Epidermal melanocyte (primary cell): ENCODE results near the gene CPNE4.

Experiments
- DNase-seq: peaks from one replicate; pipeline ENCODE4 v3.0.0; 2011; ENCODE audit warnings: low spot score; ENCODE audit not compliant: insufficient read length

The CPNE4 gene

DNA sequence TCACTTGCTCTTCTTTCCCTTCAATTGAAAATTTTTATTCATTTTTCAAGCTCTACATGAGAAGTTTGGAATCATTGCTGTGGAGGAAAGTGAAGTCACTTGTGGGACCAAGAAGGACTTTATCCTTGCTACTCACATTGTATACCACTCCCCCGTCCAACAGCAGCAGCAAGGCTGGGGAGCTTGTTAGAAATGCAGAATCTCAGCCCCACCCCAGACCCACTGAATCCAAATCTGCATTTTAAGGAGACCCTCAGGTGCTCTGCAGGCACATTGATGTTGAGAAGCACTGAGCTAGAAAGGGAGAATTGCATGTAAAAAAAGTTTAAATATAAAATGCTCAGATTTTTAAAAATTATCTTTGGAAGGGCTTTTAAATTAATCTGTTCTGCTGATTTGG, 329.7 kb downstream of the CPNE4 start:
- DNase-seq = no peak

DNA sequence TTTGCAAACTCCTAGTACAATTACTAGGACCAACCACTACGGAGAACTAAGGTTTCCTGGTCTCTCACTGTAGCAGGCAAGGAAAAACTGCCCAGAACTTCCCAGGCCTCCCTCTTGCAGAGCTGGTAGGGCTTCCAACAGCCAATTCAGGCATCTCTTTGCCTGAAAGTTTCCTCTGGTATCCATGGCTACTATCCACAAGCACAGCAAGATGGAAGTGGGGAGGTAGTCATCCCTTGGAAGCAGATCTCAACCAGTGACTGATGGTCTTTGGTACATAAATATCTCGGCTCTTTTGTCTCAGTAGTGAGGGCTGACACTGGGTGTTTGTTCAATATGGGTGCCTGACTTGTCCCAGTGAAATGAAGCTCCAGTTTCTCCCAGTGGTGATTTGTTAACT, 330.7 kb downstream of the CPNE4 start:
- DNase-seq = no peak

DNA sequence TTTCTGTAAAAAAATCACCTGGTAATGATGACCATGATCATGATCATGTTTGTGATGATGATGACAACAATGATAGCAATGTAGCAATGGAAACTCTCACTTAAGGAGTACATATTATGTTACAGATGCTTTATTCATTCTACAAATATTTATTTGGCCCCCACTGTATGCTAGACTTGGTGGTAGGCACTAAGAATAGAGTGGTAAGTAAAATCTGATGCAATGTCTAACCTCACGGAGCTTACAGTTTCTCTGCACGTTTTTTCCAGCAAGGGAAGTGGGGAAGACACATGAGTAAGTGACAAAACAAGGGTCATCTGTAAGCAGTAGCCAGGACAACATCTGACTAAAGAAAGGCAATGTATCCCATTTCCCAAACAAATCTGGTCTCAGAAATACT, 332.7 kb downstream of the CPNE4 start:
- DNase-seq = no peak

DNA sequence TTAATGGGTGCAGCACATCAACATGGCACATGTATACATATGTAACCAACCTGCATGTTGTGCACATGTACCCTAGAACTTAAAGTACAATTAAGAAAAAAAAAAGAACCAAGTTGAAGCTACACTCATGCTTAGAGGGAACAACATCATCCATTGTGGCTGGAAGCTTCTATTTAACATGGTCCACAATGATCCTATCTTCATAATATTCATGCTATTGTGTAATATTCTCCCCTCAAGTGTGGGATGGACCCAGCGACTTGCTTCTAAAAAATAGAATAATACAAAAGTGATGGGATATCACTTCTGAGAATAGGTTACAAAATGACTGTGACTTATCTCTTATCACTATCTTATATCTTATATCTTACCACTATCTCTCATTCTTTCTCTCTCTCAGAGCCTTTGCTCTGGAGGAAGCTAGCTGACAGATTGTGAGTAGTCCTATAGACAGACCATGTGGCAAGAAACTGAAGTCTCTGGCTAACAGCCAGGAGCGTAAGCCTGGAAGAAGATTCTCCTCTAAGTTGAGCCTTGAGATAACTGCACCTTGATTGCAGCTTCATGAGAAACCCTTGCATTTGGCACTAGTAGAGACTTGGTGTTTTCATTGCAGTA, 333.6 kb downstream of the CPNE4 start:
- DNase-seq = no peak

DNA sequence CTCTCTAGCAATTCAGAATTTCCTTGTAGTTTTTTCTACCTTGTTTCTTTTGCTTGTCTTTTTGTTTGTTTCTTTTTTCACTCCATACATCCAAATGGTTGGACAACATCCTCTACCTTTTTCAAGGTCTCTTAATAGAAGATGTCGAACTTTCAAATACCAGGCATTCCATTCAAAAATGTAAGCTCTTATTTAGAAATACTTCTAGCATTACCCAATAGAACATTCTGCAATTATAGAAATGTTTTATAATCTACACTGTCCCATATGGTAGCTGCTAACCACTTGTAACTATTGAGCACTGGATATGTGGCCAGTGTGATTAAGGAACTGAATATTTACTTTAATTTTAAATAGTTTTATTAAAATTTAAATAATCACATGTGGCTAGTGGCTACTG, 335.8 kb downstream of the CPNE4 start:
- no peak for DNase-seq

DNA sequence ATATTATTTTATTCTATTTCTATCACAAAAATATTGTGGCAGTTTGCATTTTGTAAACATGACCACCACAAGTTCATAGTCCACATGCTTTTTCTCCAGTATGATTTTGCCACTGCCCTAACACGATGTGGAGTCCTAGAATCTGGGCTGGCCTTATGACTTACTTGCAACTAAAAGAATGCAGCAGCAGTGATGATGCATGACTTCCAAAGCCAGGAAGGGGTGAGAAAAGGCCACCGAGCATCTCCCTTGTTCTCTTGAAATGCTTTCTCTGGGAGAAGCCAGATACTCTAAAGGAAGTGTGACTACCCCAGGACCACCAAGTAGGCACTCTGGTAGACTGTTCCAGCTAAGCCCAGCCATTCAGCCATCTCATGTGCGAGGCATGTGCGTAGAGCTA, 340.4 kb downstream of the CPNE4 start:
- no peak for DNase-seq

DNA sequence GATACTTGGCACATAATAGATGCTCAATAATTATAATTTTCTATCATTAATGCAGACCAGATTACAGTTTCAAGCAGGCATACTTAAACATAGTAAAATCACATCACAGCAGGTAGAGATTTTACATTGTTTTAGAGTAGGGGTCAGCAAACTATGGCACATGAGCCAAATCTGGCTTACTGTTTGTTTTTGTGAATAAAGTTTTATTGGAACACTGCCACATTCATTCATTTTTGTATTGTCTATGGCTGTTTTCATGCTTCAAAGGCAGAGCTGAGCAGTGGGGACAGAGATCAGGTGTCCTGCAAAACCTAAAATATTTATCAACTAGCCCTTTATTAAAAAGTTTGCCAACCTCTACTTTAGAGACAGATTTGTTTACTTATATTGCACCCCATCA, 342.5 kb downstream of the CPNE4 start:
- no peak for DNase-seq

DNA sequence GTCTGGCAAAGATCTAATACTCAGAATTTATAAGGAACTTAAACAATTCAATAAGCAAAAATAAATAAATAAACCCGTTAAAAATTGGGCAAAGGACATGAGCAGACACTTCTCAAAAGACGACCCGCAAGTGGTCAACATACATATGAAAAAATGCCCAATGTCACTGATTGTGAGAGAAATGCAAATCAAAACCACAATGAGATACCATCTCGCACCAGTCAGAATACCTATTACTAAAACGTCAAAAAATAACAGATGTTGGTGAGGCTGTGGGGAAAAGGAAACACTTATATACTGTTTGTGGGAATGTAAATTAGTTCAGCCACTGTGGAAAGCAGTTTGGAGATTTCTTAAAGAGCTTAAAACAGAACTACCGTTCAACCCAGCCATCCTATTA, 344.0 kb downstream of the CPNE4 start:
- DNase-seq = no peak

DNA sequence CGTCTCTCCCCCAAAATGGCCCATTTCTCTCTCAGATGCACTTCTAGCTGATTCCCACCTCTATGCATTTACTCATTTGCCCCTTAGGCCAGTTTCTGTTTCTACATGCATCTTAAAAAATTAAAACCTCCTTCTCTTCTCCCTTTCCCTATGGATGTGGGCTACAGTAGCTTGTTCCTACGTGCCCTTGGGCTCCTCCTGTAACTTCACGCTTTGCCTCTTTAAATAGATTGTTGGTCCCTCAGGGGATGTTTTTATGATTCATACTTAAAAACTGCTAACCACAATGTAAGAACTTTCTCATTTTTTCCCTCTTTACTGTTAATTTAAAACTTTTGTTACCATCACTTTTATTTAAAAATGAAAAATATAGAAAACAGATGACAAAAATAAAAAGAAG, 346.4 kb downstream of the CPNE4 start:
- DNase-seq = no peak

DNA sequence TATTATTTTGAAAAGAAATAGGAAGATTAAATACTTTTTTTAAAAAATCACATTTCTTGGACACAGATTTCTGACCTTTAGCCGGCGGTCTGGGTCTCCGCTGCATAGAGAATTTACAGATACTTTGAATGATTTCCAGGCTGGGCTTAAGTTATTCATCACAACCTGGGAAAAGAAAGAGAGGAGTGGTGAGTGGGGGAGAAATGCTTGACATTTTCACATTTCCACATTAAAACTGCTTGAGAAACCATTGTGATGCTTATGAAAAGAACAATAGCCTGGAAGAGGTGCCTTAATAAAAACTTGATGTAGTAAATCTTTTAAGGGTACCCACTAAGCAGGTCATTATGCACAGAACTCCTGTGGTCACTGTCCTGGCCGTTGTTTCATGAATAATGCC, 365.2 kb downstream of the CPNE4 start:
- no peak for DNase-seq

DNA sequence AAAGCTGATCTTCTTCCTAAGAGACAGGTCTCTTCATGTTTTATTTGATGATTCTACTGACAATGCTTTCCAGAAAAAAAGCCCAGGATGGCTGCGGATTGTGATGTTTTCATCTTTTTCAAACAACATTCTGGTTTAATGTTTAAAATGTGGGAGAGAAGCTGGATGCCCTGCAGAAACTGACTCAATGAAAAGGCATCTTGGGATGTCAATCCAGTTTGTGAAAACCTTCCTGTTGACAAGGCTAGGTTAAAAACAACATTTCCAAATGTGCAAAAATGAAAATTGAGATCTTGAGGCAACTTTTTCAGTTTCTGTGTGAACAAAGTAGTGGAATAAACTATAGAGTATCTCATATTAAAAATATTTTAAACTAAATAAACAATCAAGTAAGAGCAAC, 376.0 kb downstream of the CPNE4 start:
- no peak for DNase-seq

DNA sequence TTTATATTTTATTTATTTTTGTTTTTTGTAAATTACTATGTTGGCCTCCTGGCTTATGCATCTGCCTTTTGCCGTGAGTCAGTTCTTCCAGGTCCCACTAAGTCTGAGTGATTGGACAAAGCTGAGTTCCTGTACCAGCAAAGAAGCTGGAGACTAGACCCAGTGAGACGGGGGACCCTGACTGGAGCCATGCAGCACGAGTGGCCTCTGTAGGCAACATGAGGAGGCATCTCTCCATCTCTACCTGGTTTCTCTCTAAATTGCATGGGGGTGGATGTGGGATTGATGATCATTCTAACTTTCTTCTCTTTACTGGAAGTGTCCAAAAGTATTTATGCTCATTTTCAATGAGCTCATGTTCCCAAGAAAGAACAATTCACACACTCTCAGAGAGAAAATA, 376.7 kb downstream of the CPNE4 start:
- no peak for DNase-seq

DNA sequence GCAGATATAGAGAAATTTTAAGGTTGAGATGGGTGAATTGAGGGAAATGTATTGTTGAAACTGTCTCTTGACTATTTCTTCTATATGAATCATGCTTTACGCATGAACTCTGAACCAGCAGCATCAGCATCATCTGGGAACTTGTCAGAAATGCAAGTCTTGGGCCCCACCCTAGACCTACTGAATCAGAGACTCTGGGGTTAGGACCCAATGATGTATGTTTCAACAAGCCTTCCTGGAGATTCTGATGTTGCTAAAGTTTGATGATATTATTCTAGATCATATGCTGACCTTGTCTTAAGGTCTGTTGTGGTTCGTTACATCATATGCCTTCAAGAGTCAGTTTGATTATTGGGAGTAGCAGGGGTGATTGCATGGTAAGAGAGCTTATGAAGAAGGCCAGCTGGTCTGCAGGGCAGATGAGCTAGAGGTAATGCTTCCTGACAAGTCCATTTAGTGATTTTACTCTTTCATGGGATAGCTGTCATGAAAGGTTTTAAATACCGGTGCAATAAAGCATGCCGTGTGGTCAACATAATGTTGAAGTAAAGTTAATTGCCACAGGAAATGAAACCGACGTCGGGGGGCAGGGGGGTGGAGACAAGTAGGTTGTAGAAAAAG, 379.6 kb downstream of the CPNE4 start:
- no peak for DNase-seq

DNA sequence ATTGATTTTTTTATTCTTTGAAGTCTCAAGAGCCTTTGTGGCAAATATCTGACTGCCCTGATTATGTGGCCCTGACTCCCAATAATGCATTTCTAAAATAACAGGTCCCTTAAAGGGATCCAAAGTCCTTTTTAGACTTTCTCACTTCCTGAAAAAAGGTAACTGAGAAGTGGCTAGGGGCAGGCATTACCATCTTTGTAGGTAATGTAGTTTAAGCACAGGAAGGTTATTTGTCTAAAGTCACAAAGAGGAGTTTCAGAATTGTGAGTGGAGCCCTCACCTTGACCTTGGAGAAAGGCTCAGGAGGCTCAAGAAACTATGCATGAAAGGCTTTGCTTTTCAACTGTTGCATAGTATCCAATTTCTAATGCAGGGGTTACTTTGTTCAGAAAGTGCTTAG, 389.2 kb downstream of the CPNE4 start:
- no peak for DNase-seq

DNA sequence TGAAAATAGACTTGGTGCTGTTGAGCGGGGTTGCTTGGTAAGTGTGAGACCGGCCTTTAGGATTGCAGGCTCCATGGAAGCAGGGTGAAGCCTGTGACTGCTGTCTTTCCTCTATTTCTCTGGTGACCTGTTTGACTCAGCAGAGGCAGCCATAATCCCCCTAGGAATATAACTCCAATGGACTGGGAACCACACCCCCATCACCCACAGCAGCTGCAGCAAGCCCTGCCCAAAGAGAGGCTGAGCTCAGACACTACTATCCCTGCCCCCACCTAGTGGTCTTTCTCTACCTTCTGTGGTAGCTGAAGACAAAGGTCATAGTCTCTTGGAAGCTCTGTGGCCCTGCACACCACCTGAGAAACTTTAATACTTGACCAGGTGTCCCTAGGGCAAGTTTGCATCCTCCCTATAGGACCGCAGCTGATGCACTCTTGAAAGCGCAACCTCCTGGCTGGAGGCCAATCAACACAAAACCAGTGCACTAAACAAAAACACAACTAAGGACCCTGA, 398.5 kb downstream of the CPNE4 start:
- no peak for DNase-seq

DNA sequence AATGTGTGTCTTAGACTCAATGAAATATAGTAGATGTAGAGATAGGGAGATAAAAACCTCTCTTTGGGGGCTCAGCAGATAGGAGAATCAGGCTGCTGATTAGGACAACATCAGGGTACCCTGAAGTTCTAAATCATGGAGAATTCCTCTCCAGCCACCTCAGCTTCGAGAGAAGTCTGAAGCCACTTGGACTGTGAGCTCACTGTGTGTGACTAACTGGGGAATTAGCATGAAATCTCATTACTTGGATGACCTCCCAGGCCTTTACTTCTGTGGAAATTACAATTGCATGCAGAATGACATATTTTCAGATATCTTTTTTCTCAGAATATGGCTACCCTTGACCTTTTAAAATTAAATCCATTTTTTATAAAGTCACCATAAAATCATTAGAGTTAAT, 404.0 kb downstream of the CPNE4 start:
- no peak for DNase-seq

DNA sequence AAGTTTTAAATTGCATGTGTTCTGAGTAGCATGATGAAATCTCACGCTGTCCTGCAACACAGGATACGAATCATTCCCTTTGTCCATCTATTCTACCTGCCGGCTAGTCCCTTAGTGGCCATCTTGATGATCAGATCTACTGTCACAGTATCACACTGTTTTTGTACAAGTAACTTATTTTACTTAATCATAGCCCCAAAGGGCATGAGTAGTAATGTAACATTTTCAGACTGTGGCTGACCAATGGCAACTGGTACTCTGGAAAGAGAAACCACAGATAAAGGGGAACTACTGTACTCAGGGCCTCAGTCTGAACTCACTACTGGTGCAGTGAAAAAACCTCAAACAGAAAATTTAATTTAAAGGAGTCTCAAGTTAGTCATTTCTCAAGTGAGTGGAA, 404.7 kb downstream of the CPNE4 start:
- DNase-seq = no peak

DNA sequence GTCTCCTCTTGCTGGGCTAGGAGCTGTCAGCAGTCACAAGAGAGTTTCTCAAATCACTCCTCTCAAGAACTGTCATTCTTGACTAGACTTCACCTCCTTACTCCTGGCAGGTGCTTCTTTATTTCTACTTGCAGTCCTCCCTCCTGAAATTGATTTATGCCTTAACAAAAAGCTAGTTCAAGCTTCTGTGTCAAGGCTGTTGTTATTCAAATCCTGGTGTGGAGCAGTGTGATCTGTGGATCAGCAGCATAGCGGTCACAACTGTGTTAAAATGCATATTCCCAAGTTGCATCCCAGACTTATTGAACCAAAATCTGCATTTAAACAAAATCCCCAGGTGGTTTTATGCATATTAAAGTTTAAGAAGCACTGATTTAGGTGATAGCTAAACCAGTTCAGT, 411.4 kb downstream of the CPNE4 start:
- DNase-seq = no peak

DNA sequence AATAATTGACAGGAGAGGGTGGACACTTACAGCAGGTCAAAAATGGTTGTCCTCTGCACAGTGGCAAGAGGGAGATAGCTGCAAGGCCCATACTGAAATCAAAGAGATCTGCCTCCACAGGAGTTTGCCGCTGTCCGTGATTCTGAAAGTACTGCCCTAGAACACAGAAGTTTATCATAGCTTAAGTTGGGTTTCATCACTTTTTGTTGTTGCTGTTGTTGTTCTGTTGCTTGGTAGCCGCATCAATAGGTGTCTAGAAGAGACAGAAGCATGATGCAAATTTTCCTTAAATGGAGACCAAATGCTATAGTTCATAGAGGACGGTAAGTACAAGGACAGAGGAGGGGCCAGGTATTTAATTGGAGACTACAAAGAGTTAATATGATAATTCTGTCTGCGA, 412.1 kb downstream of the CPNE4 start:
- DNase-seq = no peak

DNA sequence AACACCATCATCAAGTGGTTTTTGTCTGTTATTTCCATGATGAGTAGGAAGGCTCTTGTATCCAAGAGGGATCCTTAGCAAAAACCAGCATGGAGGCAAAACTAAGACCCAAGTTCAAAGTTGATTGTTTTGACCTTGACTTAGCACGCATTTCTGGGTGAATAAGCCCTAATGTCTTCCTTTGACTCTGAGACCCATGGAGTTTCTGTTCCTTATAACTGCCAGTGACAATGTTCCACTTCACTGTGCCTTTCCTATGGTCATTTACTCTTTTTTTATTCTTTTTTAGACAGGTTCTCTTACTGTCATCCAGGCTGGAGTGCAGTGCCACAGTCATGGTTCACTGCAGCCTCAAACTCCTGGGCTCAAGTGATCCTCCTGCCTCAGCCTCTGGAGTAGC, 413.8 kb downstream of the CPNE4 start:
- no peak for DNase-seq

DNA sequence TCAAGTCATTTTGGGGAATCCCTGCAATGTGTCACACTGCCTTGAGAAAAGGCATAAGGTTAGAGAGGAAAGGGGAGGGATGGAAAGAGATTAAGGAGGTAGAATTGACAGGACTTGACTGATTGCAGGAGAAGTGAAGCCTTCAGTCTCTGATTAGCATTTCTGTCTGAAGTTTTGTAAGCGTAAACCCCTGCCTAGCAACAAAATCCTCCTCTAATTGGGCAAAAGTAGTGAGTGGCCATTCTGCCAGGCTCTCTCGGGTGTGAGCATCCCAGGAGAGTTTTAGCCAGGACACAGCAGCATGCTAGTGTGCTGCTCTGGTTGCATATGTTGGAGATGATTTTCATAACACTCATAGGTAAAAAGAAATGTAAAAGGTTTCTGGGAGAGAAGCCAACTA, 415.0 kb downstream of the CPNE4 start:
- DNase-seq = no peak

DNA sequence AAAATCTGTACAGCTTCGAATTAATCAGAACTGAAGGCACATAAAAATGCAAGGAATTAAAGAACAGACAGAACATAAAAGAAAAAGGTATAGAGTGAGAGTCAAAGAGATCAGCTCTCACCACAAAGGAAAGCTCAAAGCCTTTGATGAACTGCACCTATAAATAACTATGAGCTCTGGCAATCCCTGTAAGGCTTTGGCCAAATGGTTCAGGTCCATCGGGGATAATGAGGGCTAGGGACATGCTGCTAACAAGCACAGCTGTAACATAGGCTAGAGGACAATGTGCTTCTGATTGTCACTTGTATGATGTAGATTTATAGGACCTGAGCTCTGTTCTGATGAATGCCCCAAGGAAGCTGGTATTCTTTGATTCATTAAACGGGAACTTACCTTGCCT, 418.1 kb downstream of the CPNE4 start:
- no peak for DNase-seq

DNA sequence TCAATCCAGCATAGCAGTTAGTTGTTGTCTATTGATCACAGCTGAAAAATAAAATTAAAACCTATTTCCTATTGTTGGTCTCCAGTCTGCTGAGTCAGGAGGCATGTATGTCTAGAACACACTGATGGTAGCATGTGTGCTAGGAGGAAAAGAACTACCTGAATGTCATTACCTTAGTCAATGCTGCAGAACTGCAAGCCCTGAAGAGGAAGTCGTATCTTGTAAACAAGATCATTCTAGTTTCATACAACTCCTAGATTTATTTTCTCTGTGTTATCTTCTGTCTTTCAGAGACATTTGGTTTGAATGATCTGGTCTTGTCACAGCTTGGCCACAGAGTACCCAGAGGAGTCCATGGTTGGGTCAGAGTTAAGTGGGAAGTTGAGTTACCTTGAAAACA, 422.1 kb downstream of the CPNE4 start:
- no peak for DNase-seq

DNA sequence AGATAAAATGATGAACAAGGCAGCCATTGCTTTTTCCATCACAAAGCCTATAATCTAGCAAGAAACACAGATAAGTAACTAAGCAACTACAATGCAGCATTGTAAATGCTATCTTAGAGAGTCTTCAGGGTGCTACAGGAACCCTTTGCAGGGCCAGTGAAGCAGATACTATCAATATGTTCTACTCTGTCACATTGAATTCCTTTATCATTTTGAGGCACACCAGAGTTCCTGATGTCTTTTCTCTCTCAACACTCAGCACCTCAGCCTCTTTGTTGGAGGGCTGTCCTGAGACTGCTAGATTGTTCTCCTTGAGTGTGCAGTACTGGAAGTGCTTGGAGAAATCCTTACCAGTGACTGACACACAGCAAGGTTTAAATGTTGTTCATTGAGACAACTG, 424.6 kb downstream of the CPNE4 start:
- DNase-seq = no peak
